Kidney (tissue), 14 donors: ENCODE results near the gene ADAM10. TPM values are rescaled to one million over a fixed set of nuclear protein-coding genes. Genes with fewer than 3 reads are reported as not detected.

Experiments used
- DNase-seq, 5 donors: peaks; one replicate each; pipeline ENCODE4 v3.0.0-alpha.2; 2013 to 2020
- FAIRE-seq: peaks from 2 replicates; lab custom pipeline; 2012; peaks lifted over from hg19 to GRCh38; lab: Jason Lieb, UNC
- H3K27ac ChIP-seq, 2 donors: one replicate each; pipeline ENCODE4 v1.7.0; 2013; ENCODE audit warnings: low read depth in 2 of 2, low read length in 2 of 2, inconsistent platforms in 1 of 2
- H3K27me3 ChIP-seq: one replicate; pipeline ENCODE4 v1.7.1; 2013; ENCODE audit warnings: low read length, inconsistent platforms; ENCODE audit not compliant: control insufficient read depth, insufficient read depth
- H3K36me3 ChIP-seq, 3 donors: one replicate each; pipeline versions ENCODE4 v1.7.0 to v1.7.1; 2013; ENCODE audit warnings: low read length in 3 of 3, control low read depth in 1 of 3, inconsistent platforms in 1 of 3; ENCODE audit not compliant: insufficient read depth in 3 of 3, control insufficient read depth in 2 of 3
- H3K4me1 ChIP-seq, 3 donors: one replicate each; pipeline versions ENCODE4 v1.7.0 to v1.7.1; 2013; ENCODE audit warnings: low read length in 3 of 3, inconsistent platforms in 1 of 3, low read depth in 1 of 3; ENCODE audit not compliant: control insufficient read depth in 2 of 3, insufficient read depth in 2 of 3
- H3K4me3 ChIP-seq, 3 donors: one replicate each; pipeline versions ENCODE4 v1.7.0 to v1.8.1; 2013; ENCODE audit warnings: low read length in 3 of 3, control low read depth in 1 of 3, inconsistent platforms in 1 of 3
- H3K9ac ChIP-seq, 3 donors: one replicate each; pipeline versions ENCODE4 v1.7.0 to v1.7.1; 2013; ENCODE audit warnings: low read length in 3 of 3, control low read depth in 1 of 3, inconsistent platforms in 1 of 3
- H3K9me3 ChIP-seq, 3 donors: one replicate each; pipeline versions ENCODE4 v1.7.0 to v1.7.1; 2013; ENCODE audit warnings: low read length in 3 of 3, control low read depth in 1 of 3, inconsistent platforms in 1 of 3; ENCODE audit not compliant: control insufficient read depth in 2 of 3, insufficient read depth in 1 of 3
- intact Hi-C: fragments of 100-400 bp; cut with DNase I; formaldehyde crosslinking; loops from one replicate; pipeline ENCODE4 v1.11.1; 2022
- polyA plus RNA-seq: library from polyadenylated mRNA; stranded (reverse); fragments of 350-450 nt; fragmentation: Illumina TruSeq; extraction: RNeasy Lipid Tissue Mini Kit (QIAGEN cat#74804); gene quantifications from one replicate; pipeline ENCODE4 v1.2.3, GENCODE V29; 2014; ENCODE audit warnings: low read depth, low replicate concordance; ENCODE audit not compliant: insufficient read depth
- total RNA-seq: library from RNA; stranded (reverse); fragmentation: NEBNext Ultra II Directional; extraction: Animal tissue kit (Norgen Biotek cat#: 25700); gene quantifications from one replicate; pipeline ENCODE4 v1.2.1, GENCODE V29; 2021
- TF ChIP-seq, protein P1 (sequence below): IDR thresholded peaks from 3 replicates; pipeline ENCODE4 v1.5.1; 2012; ENCODE audit warnings: mild to moderate bottlenecking, moderate library complexity, borderline replicate concordance; ENCODE audit not compliant: insufficient read depth; ENCODE audit errors: extremely low read depth
- donor health status: control.
- donor health status: control.
- donor health status: control.
- donor health status: control.
- donor health status: control.
- donor health status: DM: yes; HTN: yes; CAD: no.
- donor health status: Normal renal cell carcinoma (clear cell type).

ADAM10 gene
- total and polyA plus RNA-seq, 2 donors from 2014 or later = 19.5 to 235 TPM

- no peak overlapping the region for H3K27ac ChIP-seq
- H3K27me3 ChIP-seq = no peaks in the 10 kb centered on the region
- no peak overlapping the region for H3K4me3 ChIP-seq
- intact Hi-C loops = no loop called here
- no peak for DNase-seq
- peaks cover 0 to 4% (median 4%) of the 10 kb centered on the region in 3 donors for H3K4me1 ChIP-seq
- no peaks in the 10 kb centered on the region for H3K36me3 ChIP-seq
- H3K9me3 ChIP-seq = no peaks in the 10 kb centered on the region
- no peak overlapping the region for H3K9ac ChIP-seq
- TF ChIP-seq, protein P1, sequence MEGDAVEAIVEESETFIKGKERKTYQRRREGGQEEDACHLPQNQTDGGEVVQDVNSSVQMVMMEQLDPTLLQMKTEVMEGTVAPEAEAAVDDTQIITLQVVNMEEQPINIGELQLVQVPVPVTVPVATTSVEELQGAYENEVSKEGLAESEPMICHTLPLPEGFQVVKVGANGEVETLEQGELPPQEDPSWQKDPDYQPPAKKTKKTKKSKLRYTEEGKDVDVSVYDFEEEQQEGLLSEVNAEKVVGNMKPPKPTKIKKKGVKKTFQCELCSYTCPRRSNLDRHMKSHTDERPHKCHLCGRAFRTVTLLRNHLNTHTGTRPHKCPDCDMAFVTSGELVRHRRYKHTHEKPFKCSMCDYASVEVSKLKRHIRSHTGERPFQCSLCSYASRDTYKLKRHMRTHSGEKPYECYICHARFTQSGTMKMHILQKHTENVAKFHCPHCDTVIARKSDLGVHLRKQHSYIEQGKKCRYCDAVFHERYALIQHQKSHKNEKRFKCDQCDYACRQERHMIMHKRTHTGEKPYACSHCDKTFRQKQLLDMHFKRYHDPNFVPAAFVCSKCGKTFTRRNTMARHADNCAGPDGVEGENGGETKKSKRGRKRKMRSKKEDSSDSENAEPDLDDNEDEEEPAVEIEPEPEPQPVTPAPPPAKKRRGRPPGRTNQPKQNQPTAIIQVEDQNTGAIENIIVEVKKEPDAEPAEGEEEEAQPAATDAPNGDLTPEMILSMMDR = no peak
- FAIRE-seq = no peak
Observed at GRCh38 chr15:58588096-58588495, 161.4 kb downstream of the ADAM10 start.

- FAIRE-seq (no peak), DNase-seq (no peak)
- H3K9me3 ChIP-seq = no peaks in the 10 kb centered on the region
- no peaks in the 10 kb centered on the region for H3K36me3 ChIP-seq
- no peaks in the 10 kb centered on the region for H3K27me3 ChIP-seq
- TF ChIP-seq, protein P1 = no peak
- no peak overlapping the region for H3K4me3 ChIP-seq
- no peak overlapping the region for H3K27ac ChIP-seq
- intact Hi-C loops = no loop called here
- H3K4me1 ChIP-seq = peaks cover 0 to 4% (median 4%) of the 10 kb centered on the region in 3 donors
- H3K9ac ChIP-seq = no peak overlapping the region
Observed at GRCh38 chr15:58587486-58587885, 162.0 kb downstream of the ADAM10 start.

GRCh38 chr15:58585693-58586443 lies 163.6 kb downstream of the ADAM10 start:
- DNase-seq (peak in 3 of 5 donors; percentile 30 to 69 (median 56)), FAIRE-seq (no peak)
- Histone ChIP-seq H3K4me3 (no peak overlapping the region), H3K27me3 (no peaks in the 10 kb centered on the region), H3K27ac (no peak overlapping the region), H3K9me3 (no peaks in the 10 kb centered on the region), H3K36me3 (no peaks in the 10 kb centered on the region), H3K4me1 (peaks cover 0 to 4% (median 2%) of the 10 kb centered on the region in 3 donors), H3K9ac (no peak overlapping the region)
- TF ChIP-seq, protein P1 = no peak
- intact Hi-C loops = no loop called here
